Measurements from ENCODE around the gene LPIN2. TPM values are rescaled to one million over a fixed set of nuclear protein-coding genes. Genes with fewer than 3 reads are reported as not detected.

The LPIN2 gene
- total and polyA plus RNA-seq, 2 experiments from 2014 or later: 9.0 to 10.8 TPM

DNA sequence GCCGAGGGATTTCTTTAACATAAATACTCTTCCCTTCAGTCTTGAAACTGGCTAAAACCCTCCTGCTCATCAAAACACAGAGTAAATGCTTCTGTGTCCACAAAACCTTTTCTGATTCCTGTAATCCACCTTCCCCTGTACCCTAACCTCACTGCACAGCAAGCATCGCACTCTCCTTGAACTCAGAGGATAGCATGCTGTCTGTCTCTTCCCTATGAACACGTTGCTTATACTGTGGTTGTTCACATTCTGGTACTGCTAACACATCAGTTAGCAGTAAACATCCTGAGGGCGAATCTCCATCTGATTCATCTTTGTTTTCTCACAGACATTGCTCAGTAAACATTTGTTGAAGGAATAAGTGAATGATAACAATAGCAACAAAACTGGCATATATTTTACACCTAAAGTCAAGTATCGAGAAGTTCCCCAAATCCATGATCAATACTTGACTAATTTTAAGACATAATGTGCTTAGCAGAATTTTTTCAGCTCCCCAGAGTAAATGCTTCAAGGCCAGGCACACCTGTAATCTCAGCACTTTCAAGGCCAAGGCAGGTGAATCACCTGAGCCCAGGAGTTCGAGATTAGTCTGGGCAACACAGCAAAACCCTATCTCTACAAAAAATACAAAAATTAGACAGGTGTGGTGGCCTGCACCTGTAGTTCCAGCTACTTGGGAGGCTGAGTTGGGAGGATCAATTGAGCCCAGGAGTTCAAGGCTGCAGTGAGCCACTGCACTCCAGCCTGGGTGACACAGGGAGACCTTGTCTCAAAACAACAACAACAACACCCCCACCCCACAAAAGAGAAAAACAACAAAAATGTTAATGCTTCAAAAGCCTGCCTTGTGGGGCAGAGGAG, 45.6 kb upstream of the LPIN2 start:
- Mint-ChIP-seq H3K4me3 (no peak overlapping the region), H3K27me3 (ENCODE audit: insufficient read depth, low read depth, poor library complexity) (peaks cover 1% of the 10 kb centered on the region), H3K36me3 (ENCODE audit: low read depth) (peaks cover under 1% of the 10 kb centered on the region; the same call in 2 of the 3 replicates), H3K27ac (no peak overlapping the region), H3K4me1 (peaks cover 12% of the 10 kb centered on the region), H3K9me3 (peaks cover 4% of the 10 kb centered on the region; the same call in 2 of the 3 replicates)
- Histone ChIP-seq H3F3A (replicated peaks; ENCODE audit: low read depth) (no peaks in the 10 kb centered on the region), H3K27ac (ENCODE audit: low read depth) (no peak overlapping the region), H3K9me2 (ENCODE audit: insufficient read depth) (no peaks in the 10 kb centered on the region), H3K4me3 (no peak overlapping the region), H3K4me1 (ENCODE audit: insufficient read depth) (peaks cover 5% of the 10 kb centered on the region), H3K27me3 (ENCODE audit: insufficient read depth) (no peaks in the 10 kb centered on the region), H2AFZ (no peak overlapping the region), H3K36me3 (ENCODE audit: insufficient read depth) (no peaks in the 10 kb centered on the region), H3K4me2 (no peak overlapping the region), H3K79me2 (replicated peaks; ENCODE audit: insufficient read depth) (no peaks in the 10 kb centered on the region), H4K20me1 (replicated peaks; ENCODE audit: insufficient read depth) (no peaks in the 10 kb centered on the region)
- no peak for DNase-seq (ENCODE audit: low spot score)
- TF ChIP-seq JUNB (IDR thresholded peaks at IDR 0.05; ENCODE audit: unreplicated experiment) (no peak), NANOG (IDR thresholded peaks at IDR 0.05; ENCODE audit: borderline replicate concordance) (no peak), ZNF331 (CRISPR knock-in tag; IDR thresholded peaks at IDR 0.05; ENCODE audit: low read depth) (no peak), EZH2phosphoT487 (IDR thresholded peaks at IDR 0.05; ENCODE audit: unreplicated experiment) (no peak), ZNF114 (CRISPR knock-in tag; IDR thresholded peaks at IDR 0.05) (no peak), EZH2 (IDR thresholded peaks at IDR 0.05; ENCODE audit: low read depth, unreplicated experiment) (no peak), CREB1 (CRISPR knock-in tag; IDR thresholded peaks at IDR 0.05; ENCODE audit: low read depth) (no peak), STAT1 (IDR thresholded peaks at IDR 0.05; ENCODE audit: unreplicated experiment) (no peak), POLR2AphosphoS5 (IDR thresholded peaks at IDR 0.05; ENCODE audit: low read depth) (no peak)
- TF ChIP-seq, protein P1, sequence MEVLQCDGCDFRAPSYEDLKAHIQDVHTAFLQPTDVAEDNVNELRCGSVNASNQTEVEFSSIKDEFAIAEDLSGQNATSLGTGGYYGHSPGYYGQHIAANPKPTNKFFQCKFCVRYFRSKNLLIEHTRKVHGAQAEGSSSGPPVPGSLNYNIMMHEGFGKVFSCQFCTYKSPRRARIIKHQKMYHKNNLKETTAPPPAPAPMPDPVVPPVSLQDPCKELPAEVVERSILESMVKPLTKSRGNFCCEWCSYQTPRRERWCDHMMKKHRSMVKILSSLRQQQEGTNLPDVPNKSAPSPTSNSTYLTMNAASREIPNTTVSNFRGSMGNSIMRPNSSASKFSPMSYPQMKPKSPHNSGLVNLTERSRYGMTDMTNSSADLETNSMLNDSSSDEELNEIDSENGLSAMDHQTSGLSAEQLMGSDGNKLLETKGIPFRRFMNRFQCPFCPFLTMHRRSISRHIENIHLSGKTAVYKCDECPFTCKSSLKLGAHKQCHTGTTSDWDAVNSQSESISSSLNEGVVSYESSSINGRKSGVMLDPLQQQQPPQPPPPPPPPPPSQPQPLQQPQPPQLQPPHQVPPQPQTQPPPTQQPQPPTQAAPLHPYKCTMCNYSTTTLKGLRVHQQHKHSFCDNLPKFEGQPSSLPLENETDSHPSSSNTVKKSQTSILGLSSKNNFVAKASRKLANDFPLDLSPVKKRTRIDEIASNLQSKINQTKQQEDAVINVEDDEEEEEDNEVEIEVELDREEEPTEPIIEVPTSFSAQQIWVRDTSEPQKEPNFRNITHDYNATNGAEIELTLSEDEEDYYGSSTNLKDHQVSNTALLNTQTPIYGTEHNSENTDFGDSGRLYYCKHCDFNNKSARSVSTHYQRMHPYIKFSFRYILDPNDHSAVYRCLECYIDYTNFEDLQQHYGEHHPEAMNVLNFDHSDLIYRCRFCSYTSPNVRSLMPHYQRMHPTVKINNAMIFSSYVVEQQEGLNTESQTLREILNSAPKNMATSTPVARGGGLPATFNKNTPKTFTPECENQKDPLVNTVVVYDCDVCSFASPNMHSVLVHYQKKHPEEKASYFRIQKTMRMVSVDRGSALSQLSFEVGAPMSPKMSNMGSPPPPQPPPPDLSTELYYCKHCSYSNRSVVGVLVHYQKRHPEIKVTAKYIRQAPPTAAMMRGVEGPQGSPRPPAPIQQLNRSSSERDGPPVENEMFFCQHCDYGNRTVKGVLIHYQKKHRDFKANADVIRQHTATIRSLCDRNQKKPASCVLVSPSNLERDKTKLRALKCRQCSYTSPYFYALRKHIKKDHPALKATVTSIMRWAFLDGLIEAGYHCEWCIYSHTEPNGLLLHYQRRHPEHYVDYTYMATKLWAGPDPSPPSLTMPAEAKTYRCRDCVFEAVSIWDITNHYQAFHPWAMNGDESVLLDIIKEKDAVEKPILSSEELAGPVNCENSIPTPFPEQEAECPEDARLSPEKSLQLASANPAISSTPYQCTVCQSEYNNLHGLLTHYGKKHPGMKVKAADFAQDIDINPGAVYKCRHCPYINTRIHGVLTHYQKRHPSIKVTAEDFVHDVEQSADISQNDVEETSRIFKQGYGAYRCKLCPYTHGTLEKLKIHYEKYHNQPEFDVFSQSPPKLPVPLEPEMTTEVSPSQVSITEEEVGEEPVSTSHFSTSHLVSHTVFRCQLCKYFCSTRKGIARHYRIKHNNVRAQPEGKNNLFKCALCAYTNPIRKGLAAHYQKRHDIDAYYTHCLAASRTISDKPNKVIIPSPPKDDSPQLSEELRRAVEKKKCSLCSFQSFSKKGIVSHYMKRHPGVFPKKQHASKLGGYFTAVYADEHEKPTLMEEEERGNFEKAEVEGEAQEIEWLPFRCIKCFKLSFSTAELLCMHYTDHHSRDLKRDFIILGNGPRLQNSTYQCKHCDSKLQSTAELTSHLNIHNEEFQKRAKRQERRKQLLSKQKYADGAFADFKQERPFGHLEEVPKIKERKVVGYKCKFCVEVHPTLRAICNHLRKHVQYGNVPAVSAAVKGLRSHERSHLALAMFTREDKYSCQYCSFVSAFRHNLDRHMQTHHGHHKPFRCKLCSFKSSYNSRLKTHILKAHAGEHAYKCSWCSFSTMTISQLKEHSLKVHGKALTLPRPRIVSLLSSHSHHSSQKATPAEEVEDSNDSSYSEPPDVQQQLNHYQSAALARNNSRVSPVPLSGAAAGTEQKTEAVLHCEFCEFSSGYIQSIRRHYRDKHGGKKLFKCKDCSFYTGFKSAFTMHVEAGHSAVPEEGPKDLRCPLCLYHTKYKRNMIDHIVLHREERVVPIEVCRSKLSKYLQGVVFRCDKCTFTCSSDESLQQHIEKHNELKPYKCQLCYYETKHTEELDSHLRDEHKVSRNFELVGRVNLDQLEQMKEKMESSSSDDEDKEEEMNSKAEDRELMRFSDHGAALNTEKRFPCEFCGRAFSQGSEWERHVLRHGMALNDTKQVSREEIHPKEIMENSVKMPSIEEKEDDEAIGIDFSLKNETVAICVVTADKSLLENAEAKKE (CRISPR knock-in tag; IDR thresholded peaks at IDR 0.05): no peak
- TF ChIP-seq, protein P2, sequence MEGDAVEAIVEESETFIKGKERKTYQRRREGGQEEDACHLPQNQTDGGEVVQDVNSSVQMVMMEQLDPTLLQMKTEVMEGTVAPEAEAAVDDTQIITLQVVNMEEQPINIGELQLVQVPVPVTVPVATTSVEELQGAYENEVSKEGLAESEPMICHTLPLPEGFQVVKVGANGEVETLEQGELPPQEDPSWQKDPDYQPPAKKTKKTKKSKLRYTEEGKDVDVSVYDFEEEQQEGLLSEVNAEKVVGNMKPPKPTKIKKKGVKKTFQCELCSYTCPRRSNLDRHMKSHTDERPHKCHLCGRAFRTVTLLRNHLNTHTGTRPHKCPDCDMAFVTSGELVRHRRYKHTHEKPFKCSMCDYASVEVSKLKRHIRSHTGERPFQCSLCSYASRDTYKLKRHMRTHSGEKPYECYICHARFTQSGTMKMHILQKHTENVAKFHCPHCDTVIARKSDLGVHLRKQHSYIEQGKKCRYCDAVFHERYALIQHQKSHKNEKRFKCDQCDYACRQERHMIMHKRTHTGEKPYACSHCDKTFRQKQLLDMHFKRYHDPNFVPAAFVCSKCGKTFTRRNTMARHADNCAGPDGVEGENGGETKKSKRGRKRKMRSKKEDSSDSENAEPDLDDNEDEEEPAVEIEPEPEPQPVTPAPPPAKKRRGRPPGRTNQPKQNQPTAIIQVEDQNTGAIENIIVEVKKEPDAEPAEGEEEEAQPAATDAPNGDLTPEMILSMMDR (conservative IDR thresholded peaks at IDR 0.05; ENCODE audit: low read depth in 2 of 2): no peak
- TF ChIP-seq, protein P3, sequence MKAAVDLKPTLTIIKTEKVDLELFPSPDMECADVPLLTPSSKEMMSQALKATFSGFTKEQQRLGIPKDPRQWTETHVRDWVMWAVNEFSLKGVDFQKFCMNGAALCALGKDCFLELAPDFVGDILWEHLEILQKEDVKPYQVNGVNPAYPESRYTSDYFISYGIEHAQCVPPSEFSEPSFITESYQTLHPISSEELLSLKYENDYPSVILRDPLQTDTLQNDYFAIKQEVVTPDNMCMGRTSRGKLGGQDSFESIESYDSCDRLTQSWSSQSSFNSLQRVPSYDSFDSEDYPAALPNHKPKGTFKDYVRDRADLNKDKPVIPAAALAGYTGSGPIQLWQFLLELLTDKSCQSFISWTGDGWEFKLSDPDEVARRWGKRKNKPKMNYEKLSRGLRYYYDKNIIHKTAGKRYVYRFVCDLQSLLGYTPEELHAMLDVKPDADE (IDR thresholded peaks at IDR 0.05): no peak
- TF ChIP-seq, protein P4, sequence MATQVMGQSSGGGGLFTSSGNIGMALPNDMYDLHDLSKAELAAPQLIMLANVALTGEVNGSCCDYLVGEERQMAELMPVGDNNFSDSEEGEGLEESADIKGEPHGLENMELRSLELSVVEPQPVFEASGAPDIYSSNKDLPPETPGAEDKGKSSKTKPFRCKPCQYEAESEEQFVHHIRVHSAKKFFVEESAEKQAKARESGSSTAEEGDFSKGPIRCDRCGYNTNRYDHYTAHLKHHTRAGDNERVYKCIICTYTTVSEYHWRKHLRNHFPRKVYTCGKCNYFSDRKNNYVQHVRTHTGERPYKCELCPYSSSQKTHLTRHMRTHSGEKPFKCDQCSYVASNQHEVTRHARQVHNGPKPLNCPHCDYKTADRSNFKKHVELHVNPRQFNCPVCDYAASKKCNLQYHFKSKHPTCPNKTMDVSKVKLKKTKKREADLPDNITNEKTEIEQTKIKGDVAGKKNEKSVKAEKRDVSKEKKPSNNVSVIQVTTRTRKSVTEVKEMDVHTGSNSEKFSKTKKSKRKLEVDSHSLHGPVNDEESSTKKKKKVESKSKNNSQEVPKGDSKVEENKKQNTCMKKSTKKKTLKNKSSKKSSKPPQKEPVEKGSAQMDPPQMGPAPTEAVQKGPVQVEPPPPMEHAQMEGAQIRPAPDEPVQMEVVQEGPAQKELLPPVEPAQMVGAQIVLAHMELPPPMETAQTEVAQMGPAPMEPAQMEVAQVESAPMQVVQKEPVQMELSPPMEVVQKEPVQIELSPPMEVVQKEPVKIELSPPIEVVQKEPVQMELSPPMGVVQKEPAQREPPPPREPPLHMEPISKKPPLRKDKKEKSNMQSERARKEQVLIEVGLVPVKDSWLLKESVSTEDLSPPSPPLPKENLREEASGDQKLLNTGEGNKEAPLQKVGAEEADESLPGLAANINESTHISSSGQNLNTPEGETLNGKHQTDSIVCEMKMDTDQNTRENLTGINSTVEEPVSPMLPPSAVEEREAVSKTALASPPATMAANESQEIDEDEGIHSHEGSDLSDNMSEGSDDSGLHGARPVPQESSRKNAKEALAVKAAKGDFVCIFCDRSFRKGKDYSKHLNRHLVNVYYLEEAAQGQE (IDR thresholded peaks at IDR 0.05; ENCODE audit: unreplicated experiment): no peak
- ATAC-seq: no peak
